Gastroesophageal sphincter (tissue), 3 donors: ENCODE data around the gene OSTF1.

Experiments
- EP300 ChIP-seq: sonication (generic); formaldehyde crosslinking; IDR thresholded peaks from one replicate; pipeline ENCODE4 v1.6.1; 2017; ENCODE audit warnings: antibody characterized with exemption, mild to moderate bottlenecking
- POLR2A ChIP-seq, 2 donors: fragments of 450-650 bp; IDR thresholded peaks; one replicate each; pipeline ENCODE4 v1.6.1; 2017; ENCODE audit warnings: antibody characterized with exemption in 2 of 2, mild to moderate bottlenecking in 2 of 2, moderate library complexity in 1 of 2
- POLR2AphosphoS5 ChIP-seq: sonication (generic); formaldehyde crosslinking; IDR thresholded peaks from one replicate; pipeline ENCODE4 v1.6.1; 2017; ENCODE audit warnings: antibody characterized with exemption
- TF ChIP-seq, protein P1 (sequence below), 4 experiments: fragments of 200-600 bp in 2 of 4; fragments of 450-650 bp in 2 of 4; sonication (generic) in 1 of 4; IDR thresholded peaks; one replicate each; pipeline ENCODE4 v1.5.1; 2017 to 2019; ENCODE audit warnings: antibody characterized with exemption in 4 of 4, mild to moderate bottlenecking in 2 of 4, moderate library complexity in 2 of 4

DNA sequence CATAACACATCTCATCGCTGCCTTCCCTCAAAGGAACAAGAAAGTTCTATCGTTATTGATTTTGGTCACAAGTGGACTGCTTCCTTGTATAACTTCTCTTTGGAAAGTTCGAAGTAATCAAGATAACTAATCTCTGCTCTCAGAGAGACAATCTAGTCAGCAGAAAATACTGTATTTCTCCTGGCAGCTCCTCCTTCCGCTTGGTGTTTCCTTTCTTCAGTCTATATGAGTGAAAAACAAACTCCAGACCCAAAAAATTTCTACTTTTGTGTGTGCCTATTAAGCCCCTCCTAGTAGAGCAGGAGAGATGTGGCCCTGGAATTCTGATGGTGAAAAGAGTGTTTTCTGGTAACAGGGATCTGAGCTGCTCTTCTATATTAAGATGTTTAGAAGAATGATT is 24.5 kb downstream of the OSTF1 start:
- TF ChIP-seq EP300 (no peak), POLR2A (IDR thresholded peaks at IDR 0.05) (no peak), POLR2AphosphoS5 (no peak)
- TF ChIP-seq, protein P1, sequence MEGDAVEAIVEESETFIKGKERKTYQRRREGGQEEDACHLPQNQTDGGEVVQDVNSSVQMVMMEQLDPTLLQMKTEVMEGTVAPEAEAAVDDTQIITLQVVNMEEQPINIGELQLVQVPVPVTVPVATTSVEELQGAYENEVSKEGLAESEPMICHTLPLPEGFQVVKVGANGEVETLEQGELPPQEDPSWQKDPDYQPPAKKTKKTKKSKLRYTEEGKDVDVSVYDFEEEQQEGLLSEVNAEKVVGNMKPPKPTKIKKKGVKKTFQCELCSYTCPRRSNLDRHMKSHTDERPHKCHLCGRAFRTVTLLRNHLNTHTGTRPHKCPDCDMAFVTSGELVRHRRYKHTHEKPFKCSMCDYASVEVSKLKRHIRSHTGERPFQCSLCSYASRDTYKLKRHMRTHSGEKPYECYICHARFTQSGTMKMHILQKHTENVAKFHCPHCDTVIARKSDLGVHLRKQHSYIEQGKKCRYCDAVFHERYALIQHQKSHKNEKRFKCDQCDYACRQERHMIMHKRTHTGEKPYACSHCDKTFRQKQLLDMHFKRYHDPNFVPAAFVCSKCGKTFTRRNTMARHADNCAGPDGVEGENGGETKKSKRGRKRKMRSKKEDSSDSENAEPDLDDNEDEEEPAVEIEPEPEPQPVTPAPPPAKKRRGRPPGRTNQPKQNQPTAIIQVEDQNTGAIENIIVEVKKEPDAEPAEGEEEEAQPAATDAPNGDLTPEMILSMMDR (IDR thresholded peaks at IDR 0.05) = no peak
